GM10266 (cell line): ENCODE measurements around the gene ARCN1.

ENCODE experiments used
- DNase-seq: peaks from one replicate; pipeline ENCODE4 v3.0.0; 2012; ENCODE audit errors: extremely low spot score
- TF ChIP-seq, protein P1 (sequence below): IDR thresholded peaks from 2 replicates; pipeline ENCODE4 v1.5.1; 2012; ENCODE audit warnings: mild to moderate bottlenecking, low read depth; ENCODE audit not compliant: control insufficient read depth, insufficient read depth; ENCODE audit errors: missing control alignments

Gene ARCN1

DNA sequence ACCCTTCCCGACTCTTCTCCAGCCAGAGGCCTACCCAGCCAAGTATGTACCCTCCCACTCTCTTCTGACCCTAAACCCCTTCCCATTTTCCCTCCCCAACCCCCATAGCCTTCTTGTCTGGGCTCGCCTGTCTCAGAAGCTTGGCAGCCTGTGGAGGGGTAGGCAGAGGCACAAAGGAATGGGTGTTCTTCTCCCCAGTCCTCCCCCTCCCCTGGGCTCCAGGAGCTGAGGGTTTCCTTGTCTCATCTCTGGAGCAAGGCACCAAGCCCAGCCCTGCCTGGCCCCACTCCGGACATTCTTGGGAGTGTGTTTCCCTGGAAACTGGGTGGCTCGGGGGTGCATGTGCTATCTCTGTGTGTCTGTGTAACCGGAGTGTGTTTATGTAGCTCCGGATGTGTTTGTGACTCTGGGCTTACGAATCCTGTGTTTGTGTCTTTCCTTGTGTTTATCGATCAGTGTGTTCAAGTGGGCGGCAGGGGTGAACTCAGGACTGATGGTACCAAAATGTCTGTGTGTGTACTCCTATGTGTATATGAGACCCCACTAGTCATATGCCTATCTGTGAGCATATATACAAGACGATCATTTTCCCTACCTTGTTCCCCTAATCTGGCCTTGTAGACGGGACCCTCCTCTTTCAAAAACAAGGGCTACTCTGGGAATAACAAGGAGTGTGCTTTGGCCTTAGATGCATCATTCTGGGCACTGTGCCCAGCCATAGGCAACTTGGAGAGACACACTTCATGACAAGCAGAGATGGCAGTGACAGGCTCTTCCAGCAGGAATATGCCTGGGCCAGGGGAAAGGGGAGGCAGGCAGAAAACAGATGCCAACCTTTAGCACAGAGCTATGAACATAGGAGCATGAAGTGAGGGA lies 46.1 kb downstream of the ARCN1 start:
- DNase-seq, result no peak
- TF ChIP-seq, protein P1, sequence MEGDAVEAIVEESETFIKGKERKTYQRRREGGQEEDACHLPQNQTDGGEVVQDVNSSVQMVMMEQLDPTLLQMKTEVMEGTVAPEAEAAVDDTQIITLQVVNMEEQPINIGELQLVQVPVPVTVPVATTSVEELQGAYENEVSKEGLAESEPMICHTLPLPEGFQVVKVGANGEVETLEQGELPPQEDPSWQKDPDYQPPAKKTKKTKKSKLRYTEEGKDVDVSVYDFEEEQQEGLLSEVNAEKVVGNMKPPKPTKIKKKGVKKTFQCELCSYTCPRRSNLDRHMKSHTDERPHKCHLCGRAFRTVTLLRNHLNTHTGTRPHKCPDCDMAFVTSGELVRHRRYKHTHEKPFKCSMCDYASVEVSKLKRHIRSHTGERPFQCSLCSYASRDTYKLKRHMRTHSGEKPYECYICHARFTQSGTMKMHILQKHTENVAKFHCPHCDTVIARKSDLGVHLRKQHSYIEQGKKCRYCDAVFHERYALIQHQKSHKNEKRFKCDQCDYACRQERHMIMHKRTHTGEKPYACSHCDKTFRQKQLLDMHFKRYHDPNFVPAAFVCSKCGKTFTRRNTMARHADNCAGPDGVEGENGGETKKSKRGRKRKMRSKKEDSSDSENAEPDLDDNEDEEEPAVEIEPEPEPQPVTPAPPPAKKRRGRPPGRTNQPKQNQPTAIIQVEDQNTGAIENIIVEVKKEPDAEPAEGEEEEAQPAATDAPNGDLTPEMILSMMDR, result no peak

GRCh38 chr11:118618991-118619375 lies 46.8 kb downstream of the ARCN1 start:
- DNase-seq, result no peak
- TF ChIP-seq, protein P1, result no peak

- TF ChIP-seq, protein P1, result no peak
- no peak for DNase-seq
Observed at GRCh38 chr11:118619444-118620197, 47.4 kb downstream of the ARCN1 start.

GRCh38 chr11:118620529-118621070 lies 48.4 kb downstream of the ARCN1 start:
- TF ChIP-seq, protein P1, result no peak
- DNase-seq, result no peak

DNA sequence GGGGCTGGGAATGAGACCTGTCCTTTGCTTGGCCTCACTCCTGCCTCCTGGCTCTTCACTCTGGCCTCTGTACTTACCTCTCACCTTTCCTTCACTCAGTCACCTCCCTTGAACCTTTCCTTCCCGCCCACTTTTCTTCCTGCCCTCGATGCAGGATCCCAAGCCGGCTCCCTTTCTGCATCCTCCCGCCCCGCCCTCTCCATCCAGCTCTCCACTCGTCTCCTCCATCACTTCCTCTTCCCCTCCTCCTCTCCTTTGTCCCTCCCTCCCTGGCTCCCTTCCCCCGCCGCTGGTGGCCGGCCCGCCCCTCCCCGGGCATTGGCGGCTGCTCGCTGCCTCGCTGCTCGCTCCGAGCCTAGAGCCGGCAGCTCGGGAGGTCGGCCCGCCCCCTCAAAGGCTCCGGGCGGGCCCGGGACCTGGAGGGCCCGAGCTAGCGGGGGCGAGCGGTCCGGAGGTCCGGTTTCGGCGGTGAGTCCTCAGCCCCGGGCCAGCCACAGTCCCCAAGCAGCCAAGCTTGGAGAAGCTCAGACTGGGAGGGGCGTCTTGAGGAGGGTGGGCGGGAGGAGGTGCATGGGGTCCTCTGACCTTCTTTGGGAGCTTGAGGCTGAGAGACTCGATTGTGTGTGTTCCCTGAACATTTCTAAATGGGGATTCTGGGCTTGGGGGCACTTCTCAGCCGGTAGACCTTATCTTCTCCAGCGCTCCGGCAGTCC lies 49.0 kb downstream of the ARCN1 start:
- DNase-seq, result peak; percentile 59
- TF ChIP-seq, protein P1, result no peak

GRCh38 chr11:118621784-118622375 lies 49.7 kb downstream of the ARCN1 start:
- TF ChIP-seq, protein P1, result no peak
- no peak for DNase-seq
